Duodenal mucosa (tissue), 2 donors: ENCODE measurements around the gene RPGRIP1L.

Source experiments
- H3K27ac ChIP-seq: one replicate; pipeline ENCODE4 v1.7.0; 2013; ENCODE audit warnings: low read depth, low read length
- H3K27me3 ChIP-seq, 2 donors: one replicate each; pipeline ENCODE4 v1.7.0; 2013; ENCODE audit warnings: low read length in 2 of 2, control low read depth in 1 of 2; ENCODE audit not compliant: insufficient read depth in 2 of 2, control insufficient read depth in 1 of 2
- H3K36me3 ChIP-seq, 2 donors: one replicate each; pipeline ENCODE4 v1.7.0; 2013; ENCODE audit warnings: low read length in 2 of 2, control low read depth in 1 of 2; ENCODE audit not compliant: insufficient read depth in 2 of 2, control insufficient read depth in 1 of 2
- H3K4me1 ChIP-seq, 2 donors: one replicate each; pipeline ENCODE4 v1.7.0; 2013; ENCODE audit warnings: low read length in 2 of 2, control low read depth in 1 of 2; ENCODE audit not compliant: insufficient read depth in 2 of 2, control insufficient read depth in 1 of 2
- H3K4me3 ChIP-seq, 2 donors: one replicate each; pipeline ENCODE4 v1.7.0; 2013; ENCODE audit warnings: low read length in 2 of 2, low read depth in 1 of 2
- H3K9ac ChIP-seq, 2 donors: one replicate each; pipeline ENCODE4 v1.7.0; 2013; ENCODE audit warnings: low read length in 2 of 2, low read depth in 1 of 2
- H3K9me3 ChIP-seq, 2 donors: one replicate each; pipeline ENCODE4 v1.7.0; 2013; ENCODE audit warnings: low read length in 2 of 2, control low read depth in 1 of 2; ENCODE audit not compliant: control insufficient read depth in 1 of 2

RPGRIP1L gene

DNA sequence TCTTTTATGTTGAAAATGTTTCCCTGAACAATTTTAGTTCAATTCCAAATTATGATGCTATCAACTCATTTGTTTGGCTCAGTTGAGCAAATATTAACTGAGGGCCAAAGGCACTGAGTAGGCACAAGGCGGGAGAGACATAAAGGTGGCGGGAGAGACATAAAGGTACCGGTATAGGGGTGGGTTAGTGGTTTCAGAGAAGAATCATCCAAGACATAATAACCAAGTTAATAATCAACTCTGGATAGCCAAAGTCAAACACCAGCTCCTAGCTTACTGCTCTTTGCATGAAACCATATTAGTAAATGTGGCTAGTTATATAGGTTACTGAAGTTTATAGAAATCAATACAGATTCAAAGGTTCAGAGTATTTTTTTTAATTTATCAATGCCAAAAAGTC, 91.7 kb downstream of the RPGRIP1L start:
- peaks cover 0 to 7% of the 10 kb centered on the region in 2 donors for H3K4me1 ChIP-seq
- H3K9me3 ChIP-seq = no peaks in the 10 kb centered on the region
- no peaks in the 10 kb centered on the region for H3K36me3 ChIP-seq
- no peak overlapping the region for H3K9ac ChIP-seq
- no peak overlapping the region for H3K4me3 ChIP-seq
- H3K27ac ChIP-seq = no peak overlapping the region
- H3K27me3 ChIP-seq = no peaks in the 10 kb centered on the region

DNA sequence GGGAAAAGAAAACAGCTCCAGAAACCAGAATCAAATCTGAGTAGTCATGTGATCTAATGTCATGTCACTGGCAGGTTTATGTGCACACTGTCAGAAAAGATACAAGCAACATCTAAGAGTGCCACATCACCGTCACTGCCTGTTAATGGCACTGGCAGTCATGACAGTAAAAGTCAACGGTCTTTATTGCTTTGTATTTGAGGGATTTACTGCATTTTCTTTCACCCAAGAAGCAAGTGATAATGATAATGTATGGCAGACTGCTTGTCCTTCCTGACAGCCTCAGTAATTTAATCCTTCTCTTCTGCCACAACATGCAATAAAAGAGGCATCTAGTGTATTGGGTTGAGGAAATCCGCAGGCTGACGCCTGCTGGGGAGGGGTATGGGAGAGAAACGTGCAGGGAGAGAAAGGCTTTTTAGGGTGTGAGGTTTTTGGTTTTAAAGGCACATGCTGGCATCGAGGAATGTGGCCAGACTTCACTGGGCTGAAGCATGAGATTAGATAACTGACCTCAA, 92.4 kb downstream of the RPGRIP1L start:
- no peak overlapping the region for H3K9ac ChIP-seq

DNA sequence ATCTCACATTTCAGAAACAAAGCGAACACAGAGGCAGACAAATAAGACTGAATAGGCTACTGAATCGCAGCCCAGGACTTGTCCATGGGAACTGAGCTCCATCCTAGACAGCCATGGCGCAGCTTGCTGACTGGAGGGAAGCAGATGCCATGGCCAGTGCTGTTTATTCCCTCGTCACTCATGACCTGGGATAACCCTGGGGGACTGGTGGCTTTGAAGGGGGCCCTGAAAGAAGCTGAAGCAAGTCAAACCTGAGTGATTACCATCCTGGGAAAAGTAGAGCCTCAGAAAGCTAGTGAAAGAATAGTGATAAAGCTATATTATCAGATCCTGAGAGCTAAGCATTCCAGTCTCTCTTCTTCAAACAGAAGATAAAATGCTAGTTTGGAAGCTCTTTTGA, 94.1 kb downstream of the RPGRIP1L start:
- H3K27me3 ChIP-seq = no peaks in the 10 kb centered on the region
- H3K9ac ChIP-seq = no peak overlapping the region
- H3K36me3 ChIP-seq = no peaks in the 10 kb centered on the region
- H3K27ac ChIP-seq = no peak overlapping the region
- H3K4me3 ChIP-seq = no peak overlapping the region
- peaks cover 0 to 7% of the 10 kb centered on the region in 2 donors for H3K4me1 ChIP-seq
- H3K9me3 ChIP-seq = no peaks in the 10 kb centered on the region

More for the DNA sequence above, 92.4 kb downstream of the RPGRIP1L start:
- H3K27me3 ChIP-seq = no peaks in the 10 kb centered on the region
- peaks cover 0 to 7% of the 10 kb centered on the region in 2 donors for H3K4me1 ChIP-seq
- H3K9me3 ChIP-seq = no peaks in the 10 kb centered on the region
- no peak overlapping the region for H3K4me3 ChIP-seq
- H3K36me3 ChIP-seq = no peaks in the 10 kb centered on the region
- no peak overlapping the region for H3K27ac ChIP-seq

DNA sequence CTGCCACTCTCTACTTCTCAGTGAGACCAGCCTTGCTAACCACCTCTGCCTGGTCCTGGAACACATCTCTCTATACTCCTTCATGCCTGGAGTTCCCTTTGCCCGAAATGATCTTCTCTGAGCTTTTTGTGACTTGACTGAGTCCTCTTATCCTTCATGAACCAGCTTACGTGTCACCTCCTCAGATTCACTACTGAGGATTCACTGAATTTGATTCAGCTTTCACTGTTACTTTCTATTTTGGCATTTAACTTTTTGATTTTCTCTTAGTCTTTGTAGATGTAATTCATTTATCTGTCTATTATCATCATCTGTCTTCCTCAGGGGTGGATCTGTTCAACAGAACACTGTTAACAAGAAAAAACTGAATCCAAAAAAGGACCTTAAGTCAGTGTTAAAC, 95.6 kb downstream of the RPGRIP1L start:
- Histone ChIP-seq H3K27ac (no peak overlapping the region), H3K4me3 (no peak overlapping the region), H3K9me3 (no peaks in the 10 kb centered on the region), H3K4me1 (peaks cover 0 to 7% of the 10 kb centered on the region in 2 donors), H3K36me3 (no peaks in the 10 kb centered on the region), H3K9ac (no peak overlapping the region), H3K27me3 (no peaks in the 10 kb centered on the region)

DNA sequence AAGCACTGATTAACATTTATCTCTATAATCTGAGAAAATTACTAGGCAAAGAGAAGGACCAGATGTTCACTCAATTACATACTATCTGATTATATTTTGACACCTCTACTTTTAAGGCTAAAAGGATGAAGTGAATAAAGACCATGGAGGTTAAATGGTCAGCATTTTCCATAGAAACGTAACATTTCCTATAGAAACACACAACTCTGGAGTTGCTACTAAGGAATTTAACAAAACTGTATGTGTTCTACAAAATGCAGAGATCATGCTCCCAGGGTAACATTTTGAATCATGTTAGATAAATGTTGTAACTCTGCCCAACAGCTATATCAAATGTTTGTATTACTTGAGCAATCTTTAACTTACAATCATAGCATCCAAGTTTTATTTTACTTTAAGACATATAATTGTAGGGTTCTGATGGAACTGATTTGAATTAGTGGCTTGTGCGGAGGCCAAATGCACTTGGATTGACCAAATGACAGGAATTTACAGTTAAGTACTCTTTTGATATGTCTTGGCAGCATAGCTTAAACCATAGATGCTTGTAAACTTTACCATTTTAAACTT, 97.7 kb downstream of the RPGRIP1L start:
- Histone ChIP-seq H3K9me3 (no peaks in the 10 kb centered on the region), H3K4me1 (no peaks in the 10 kb centered on the region), H3K27ac (no peak overlapping the region), H3K27me3 (no peaks in the 10 kb centered on the region), H3K36me3 (no peaks in the 10 kb centered on the region), H3K9ac (no peak overlapping the region), H3K4me3 (no peak overlapping the region)

DNA sequence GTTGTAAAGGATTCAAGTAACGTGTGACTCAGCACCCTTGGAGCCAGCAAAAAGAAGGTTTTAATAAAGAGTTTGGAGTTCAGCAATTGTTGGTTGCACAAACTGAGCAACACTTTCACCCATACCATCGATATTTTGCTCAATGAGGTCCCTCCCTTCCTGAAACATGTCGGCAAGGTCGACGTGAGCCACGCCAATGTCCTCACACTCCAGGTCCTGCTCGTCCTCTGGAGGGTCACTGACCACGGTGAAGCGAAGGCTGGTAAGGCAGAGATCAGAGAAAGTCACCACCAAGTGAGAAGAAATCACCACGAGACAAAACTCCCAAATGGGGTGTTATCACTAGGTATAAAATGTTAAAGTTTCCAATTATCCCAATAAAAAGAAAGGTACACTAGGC, 98.3 kb downstream of the RPGRIP1L start:
- Histone ChIP-seq H3K9ac (no peak overlapping the region), H3K36me3 (no peaks in the 10 kb centered on the region), H3K9me3 (no peaks in the 10 kb centered on the region), H3K4me1 (no peaks in the 10 kb centered on the region), H3K4me3 (no peak overlapping the region), H3K27ac (no peak overlapping the region), H3K27me3 (no peaks in the 10 kb centered on the region)

DNA sequence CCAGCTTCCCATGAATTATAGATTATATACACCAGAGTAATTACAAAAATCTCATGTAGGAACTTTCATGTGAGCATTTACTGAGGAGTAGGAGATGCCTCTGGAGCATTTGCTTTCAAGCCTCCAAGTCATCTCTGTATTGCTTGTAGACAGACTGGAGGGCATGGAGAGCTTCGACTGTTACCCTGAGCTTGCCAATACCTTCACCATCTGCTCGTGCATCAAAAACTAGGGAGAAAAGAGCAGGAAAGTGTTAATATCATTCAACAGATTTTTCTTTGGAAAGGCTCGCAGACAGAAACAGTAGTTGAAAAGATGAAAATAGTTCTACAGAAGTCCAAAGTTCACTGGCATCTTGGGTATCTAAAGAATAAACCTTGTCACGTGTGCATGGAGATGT, 101.7 kb downstream of the RPGRIP1L start:
- Histone ChIP-seq H3K36me3 (no peaks in the 10 kb centered on the region), H3K9me3 (no peaks in the 10 kb centered on the region), H3K4me1 (no peaks in the 10 kb centered on the region), H3K4me3 (no peak overlapping the region), H3K27ac (no peak overlapping the region), H3K9ac (no peak overlapping the region), H3K27me3 (no peaks in the 10 kb centered on the region)

DNA sequence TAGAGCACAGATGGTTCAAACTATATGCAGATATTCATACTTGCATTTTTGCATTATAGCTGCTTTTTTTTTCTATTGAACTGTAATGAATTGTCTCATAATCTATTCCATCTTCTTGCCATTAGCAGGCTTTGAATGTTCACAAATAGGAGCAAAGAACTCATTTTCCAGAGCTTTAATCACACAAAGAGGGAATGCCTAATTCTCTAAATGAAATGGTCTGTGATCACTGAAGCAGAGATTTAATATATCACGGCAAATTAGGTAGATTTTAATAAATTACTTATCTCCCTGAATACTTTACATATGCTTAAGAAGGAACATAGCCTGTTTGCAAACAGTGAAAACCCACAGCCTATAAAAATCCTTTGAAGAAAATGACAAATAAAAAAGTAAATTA, 103.0 kb downstream of the RPGRIP1L start:
- Histone ChIP-seq H3K27me3 (no peaks in the 10 kb centered on the region), H3K9me3 (no peaks in the 10 kb centered on the region), H3K36me3 (no peaks in the 10 kb centered on the region), H3K9ac (no peak overlapping the region), H3K4me3 (no peak overlapping the region), H3K4me1 (no peaks in the 10 kb centered on the region), H3K27ac (no peak overlapping the region)

DNA sequence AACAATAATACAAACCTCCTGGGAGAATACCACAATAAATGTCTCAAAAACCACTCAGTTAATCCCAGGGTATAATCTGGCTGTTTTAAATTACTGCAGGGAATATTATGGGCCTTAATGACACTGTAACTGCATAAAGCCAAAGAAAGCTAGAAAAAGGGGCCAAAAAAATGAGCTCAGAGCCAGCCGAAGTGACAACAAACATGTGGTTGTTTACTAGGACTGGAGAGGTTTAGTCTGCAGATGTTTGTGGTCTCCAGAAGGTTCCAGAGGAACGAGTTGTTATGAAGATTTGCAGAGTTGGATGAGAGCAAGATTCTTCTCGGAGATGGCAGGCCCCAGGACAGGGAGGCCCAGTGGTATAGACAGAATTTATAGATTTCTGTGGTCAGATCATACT, 103.5 kb downstream of the RPGRIP1L start:
- Histone ChIP-seq H3K9me3 (no peaks in the 10 kb centered on the region), H3K4me3 (no peak overlapping the region), H3K36me3 (no peaks in the 10 kb centered on the region), H3K27ac (no peak overlapping the region), H3K27me3 (no peaks in the 10 kb centered on the region), H3K4me1 (no peaks in the 10 kb centered on the region), H3K9ac (no peak overlapping the region)

DNA sequence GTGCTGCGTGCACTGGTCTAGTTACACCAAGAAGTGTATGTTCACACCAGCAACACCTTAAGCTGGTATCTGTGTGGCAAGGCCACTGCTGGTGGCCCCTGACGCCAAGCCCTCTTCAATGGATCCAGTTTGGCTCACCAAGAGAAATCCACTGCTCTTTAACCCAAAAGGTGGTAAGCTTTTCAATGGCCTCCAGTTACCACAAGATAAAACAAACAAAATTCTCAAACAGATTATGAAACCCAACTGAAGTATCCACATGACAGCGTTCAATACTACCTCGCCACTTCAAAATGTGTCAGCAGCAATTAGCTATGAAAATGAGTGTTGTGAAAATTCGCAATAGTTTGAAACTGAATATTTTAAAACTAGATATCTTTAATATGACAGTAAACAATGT, 104.1 kb downstream of the RPGRIP1L start:
- Histone ChIP-seq H3K27me3 (no peaks in the 10 kb centered on the region), H3K36me3 (no peaks in the 10 kb centered on the region), H3K27ac (no peak overlapping the region), H3K9ac (no peak overlapping the region), H3K4me1 (no peaks in the 10 kb centered on the region), H3K4me3 (no peak overlapping the region), H3K9me3 (no peaks in the 10 kb centered on the region)
